Measurements from ENCODE around the gene PSMA7. TPM values are rescaled to one million over a fixed set of nuclear protein-coding genes. Genes with fewer than 3 reads are reported as not detected.

PSMA7 gene
- polyA plus RNA-seq, 1 of the 3 experiments (the other 2 are of a cell fraction): 801 TPM

- no peak for TF ChIP-seq FOXJ3 (CRISPR knock-in tag; IDR thresholded peaks at IDR 0.05)
- no peak for TF ChIP-seq JUND (IDR thresholded peaks at IDR 0.05)
- no peak for TF ChIP-seq POLR2AphosphoS5 (IDR thresholded peaks at IDR 0.05; ENCODE audit: low read depth, low read length)
- no peak for TF ChIP-seq MEF2A (IDR thresholded peaks at IDR 0.05; ENCODE audit: borderline replicate concordance, low read depth)
- TF ChIP-seq, protein P1, sequence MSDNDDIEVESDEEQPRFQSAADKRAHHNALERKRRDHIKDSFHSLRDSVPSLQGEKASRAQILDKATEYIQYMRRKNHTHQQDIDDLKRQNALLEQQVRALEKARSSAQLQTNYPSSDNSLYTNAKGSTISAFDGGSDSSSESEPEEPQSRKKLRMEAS (IDR thresholded peaks at IDR 0.05; ENCODE audit: low read depth): no peak
- TF ChIP-seq, protein P2, sequence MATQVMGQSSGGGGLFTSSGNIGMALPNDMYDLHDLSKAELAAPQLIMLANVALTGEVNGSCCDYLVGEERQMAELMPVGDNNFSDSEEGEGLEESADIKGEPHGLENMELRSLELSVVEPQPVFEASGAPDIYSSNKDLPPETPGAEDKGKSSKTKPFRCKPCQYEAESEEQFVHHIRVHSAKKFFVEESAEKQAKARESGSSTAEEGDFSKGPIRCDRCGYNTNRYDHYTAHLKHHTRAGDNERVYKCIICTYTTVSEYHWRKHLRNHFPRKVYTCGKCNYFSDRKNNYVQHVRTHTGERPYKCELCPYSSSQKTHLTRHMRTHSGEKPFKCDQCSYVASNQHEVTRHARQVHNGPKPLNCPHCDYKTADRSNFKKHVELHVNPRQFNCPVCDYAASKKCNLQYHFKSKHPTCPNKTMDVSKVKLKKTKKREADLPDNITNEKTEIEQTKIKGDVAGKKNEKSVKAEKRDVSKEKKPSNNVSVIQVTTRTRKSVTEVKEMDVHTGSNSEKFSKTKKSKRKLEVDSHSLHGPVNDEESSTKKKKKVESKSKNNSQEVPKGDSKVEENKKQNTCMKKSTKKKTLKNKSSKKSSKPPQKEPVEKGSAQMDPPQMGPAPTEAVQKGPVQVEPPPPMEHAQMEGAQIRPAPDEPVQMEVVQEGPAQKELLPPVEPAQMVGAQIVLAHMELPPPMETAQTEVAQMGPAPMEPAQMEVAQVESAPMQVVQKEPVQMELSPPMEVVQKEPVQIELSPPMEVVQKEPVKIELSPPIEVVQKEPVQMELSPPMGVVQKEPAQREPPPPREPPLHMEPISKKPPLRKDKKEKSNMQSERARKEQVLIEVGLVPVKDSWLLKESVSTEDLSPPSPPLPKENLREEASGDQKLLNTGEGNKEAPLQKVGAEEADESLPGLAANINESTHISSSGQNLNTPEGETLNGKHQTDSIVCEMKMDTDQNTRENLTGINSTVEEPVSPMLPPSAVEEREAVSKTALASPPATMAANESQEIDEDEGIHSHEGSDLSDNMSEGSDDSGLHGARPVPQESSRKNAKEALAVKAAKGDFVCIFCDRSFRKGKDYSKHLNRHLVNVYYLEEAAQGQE (IDR thresholded peaks at IDR 0.05; ENCODE audit: low read depth, low read length): no peak
- no peak for TF ChIP-seq GATA2 (CRISPR knock-in tag; IDR thresholded peaks at IDR 0.05)
- TF ChIP-seq CHD2 (IDR thresholded peaks at IDR 0.05; ENCODE audit: low read length, partially characterized antibody): no peak
- TF ChIP-seq USF2 (IDR thresholded peaks at IDR 0.05; ENCODE audit: borderline replicate concordance, low read depth, low read length): no peak
- no peak for TF ChIP-seq SIN3A (IDR thresholded peaks at IDR 0.05; ENCODE audit: borderline replicate concordance, low read depth, low read length)
- TF ChIP-seq PBX3 (IDR thresholded peaks at IDR 0.05): no peak
- POLR2A ChIA-PET: no interaction called here
- Histone ChIP-seq H3K4me3 (ENCODE audit: low read depth in 2 of 2, low read length in 1 of 2) (no peak overlapping the region), H3K9ac (no peak overlapping the region), H3K9me2 (no peaks in the 10 kb centered on the region), H3K79me2 (ENCODE audit: insufficient read depth) (peaks cover 58% of the 10 kb centered on the region), H3K27me3 (ENCODE audit: insufficient read depth) (no peaks in the 10 kb centered on the region), H3K9me3 (no peaks in the 10 kb centered on the region), H4K20me1 (ENCODE audit: insufficient read depth) (peaks cover 47% of the 10 kb centered on the region), H3K27ac (ENCODE audit: low read depth in 2 of 2, low read length in 1 of 2) (no peak overlapping the region; a peak in 1 of 4 replicates), H3K36me3 (replicated peaks in 1 of 2; ENCODE audit: control insufficient read depth in 1 of 2, insufficient read depth in 2 of 2, low read length in 1 of 2) (peaks cover 2 to 24% of the 10 kb centered on the region in 2 experiments), H3F3A (replicated peaks; ENCODE audit: insufficient read depth) (no peaks in the 10 kb centered on the region), H2AFZ (ENCODE audit: low read depth) (no peak overlapping the region), H3K4me2 (no peak overlapping the region), H3K4me1 (ENCODE audit: control insufficient read depth in 1 of 2, insufficient read depth in 2 of 2, low read depth in 1 of 2, low read length in 1 of 2) (peaks cover 0 to 5% of the 10 kb centered on the region in 2 experiments; a peak in 1 of 4 replicates)
- CTCF ChIA-PET: interaction anchor here (1.3 kb wide), 1 partner anchor 148 kb away, joined by 3 read pairs; no protein-coding TSS in a partner anchor
- no peak for DNase-seq
- WGBS (ENCODE audit: low lambda C conversion rate): 95% methylated on average over 14 of the region's 22 CpGs
These were observed 15.3 kb upstream of the PSMA7 start for GRCh38 chr20:62158541-62158940.

GRCh38 chr20:62158088-62158400, 14.8 kb upstream of the PSMA7 start:
- no peak overlapping the region for H3K9ac ChIP-seq
- 94% methylated on average over 10 of the region's 12 CpGs for WGBS (ENCODE audit: low lambda C conversion rate)
- no peak for DNase-seq
- peaks cover 51% of the 10 kb centered on the region for H4K20me1 ChIP-seq (ENCODE audit: insufficient read depth)
- H3K36me3 ChIP-seq (replicated peaks in 1 of 2; ENCODE audit: control insufficient read depth in 1 of 2, insufficient read depth in 2 of 2, low read length in 1 of 2): peaks cover 7 to 25% of the 10 kb centered on the region in 2 experiments
- H3K9me3 ChIP-seq: no peaks in the 10 kb centered on the region
- ChIA-PET CTCF (interaction anchor here (0.6 to 2.0 kb wide), 2 partner anchors 10 to 12 kb away, joined by 4 to 23 read pairs; no protein-coding TSS in a partner anchor), POLR2A (no interaction called here)
- no peak overlapping the region for H2AFZ ChIP-seq (ENCODE audit: low read depth)
- peaks cover 0 to 5% of the 10 kb centered on the region in 2 experiments; a peak in 1 of 4 replicates for H3K4me1 ChIP-seq (ENCODE audit: control insufficient read depth in 1 of 2, insufficient read depth in 2 of 2, low read depth in 1 of 2, low read length in 1 of 2)
- H3F3A ChIP-seq (replicated peaks; ENCODE audit: insufficient read depth): no peaks in the 10 kb centered on the region
- TF ChIP-seq, protein P1 (IDR thresholded peaks at IDR 0.05; ENCODE audit: low read depth): no peak
- TF ChIP-seq RAD21 (IDR thresholded peaks at IDR 0.05; ENCODE audit: low read length): no peak
- TF ChIP-seq GATA2 (CRISPR knock-in tag; IDR thresholded peaks at IDR 0.05): no peak
- TF ChIP-seq GABPA (IDR thresholded peaks at IDR 0.05; ENCODE audit: low read depth): no peak
- no peaks in the 10 kb centered on the region for H3K9me2 ChIP-seq
- H3K4me2 ChIP-seq: no peak overlapping the region
- H3K27me3 ChIP-seq (ENCODE audit: insufficient read depth): no peaks in the 10 kb centered on the region
- H3K79me2 ChIP-seq (ENCODE audit: insufficient read depth): peaks cover 63% of the 10 kb centered on the region
- H3K4me3 ChIP-seq (ENCODE audit: low read depth in 2 of 2, low read length in 1 of 2): no peak overlapping the region
- no peak overlapping the region for H3K27ac ChIP-seq (ENCODE audit: low read depth in 2 of 2, low read length in 1 of 2)
